Esophagus squamous epithelium (tissue), 5 donors: Measurements from ENCODE around the gene TBC1D2B. TPM values are rescaled to one million over a fixed set of nuclear protein-coding genes. Genes with fewer than 3 reads are reported as not detected.
A peak's percentile ranks its signal among the peaks of the same experiment; 100 is the strongest.
"Not testable (repeated sequence)": the region's sequence is repeated elsewhere in the genome, so short reads cannot be mapped to it uniquely, and the experiment has no call there.

ENCODE experiments used
- DNase-seq: peaks from one replicate; lab custom pipeline; 2025; lab: John Stamatoyannopoulos, UW
- H3K27ac ChIP-seq, 4 donors: fragments of 200-600 bp; sonication (generic); one replicate each; pipeline ENCODE4 v1.5.1; 2016 to 2019; ENCODE audit warnings: mild to moderate bottlenecking in 1 of 4
- H3K27me3 ChIP-seq, 4 donors: fragments of 200-600 bp; sonication (generic); 1 replicate in 3 of 4; 2 replicates in 1 of 4; pipeline versions ENCODE4 v1.5.1 to v1.6.0; 2017 to 2021; ENCODE audit warnings: antibody characterized with exemption in 1 of 4
- H3K36me3 ChIP-seq, 3 donors: fragments of 200-600 bp; sonication (generic); one replicate each; pipeline ENCODE4 v1.5.1; 2016 to 2019
- H3K4me1 ChIP-seq, 3 donors: fragments of 200-600 bp; sonication (generic); one replicate each; pipeline ENCODE4 v1.5.1; 2017 to 2019
- H3K4me3 ChIP-seq, 4 donors: fragments of 200-600 bp; sonication (generic); 1 replicate in 3 of 4; 2 replicates in 1 of 4; pipeline ENCODE4 v1.5.1; 2016 to 2019; ENCODE audit warnings: mild to moderate bottlenecking in 2 of 4, moderate library complexity in 1 of 4
- H3K9me3 ChIP-seq, 3 donors: fragments of 200-600 bp; sonication (generic); one replicate each; pipeline ENCODE4 v1.5.1; 2016 to 2019
- POLR2A ChIP-seq, 4 donors: fragments of 450-650 bp; IDR thresholded peaks; one replicate each; pipeline ENCODE4 v1.6.1; 2017; ENCODE audit warnings: antibody characterized with exemption in 4 of 4, mild to moderate bottlenecking in 4 of 4, moderate library complexity in 3 of 4
- WGBS, 2 donors: methylation state at CpG; one replicate each; pipeline ENCODE4 v1.1.5; 2018; 5-methylcytosine and 5-hydroxymethylcytosine counted together
- intact Hi-C: fragments of 100-400 bp; cut with DNase I; formaldehyde crosslinking; loops from one replicate; pipeline ENCODE4 v1.15.0; 2022
- total RNA-seq, 4 donors: library from RNA; depleted of rRNA; stranded (reverse); fragments of >200 nt; gene quantifications; one replicate each; pipeline ENCODE4 v1.1.0, GENCODE V29; 2016
- TF ChIP-seq, protein P1 (sequence below), 6 experiments: fragments of 450-650 bp in 4 of 6; fragments of 200-600 bp in 2 of 6; sonication (generic) in 2 of 6; IDR thresholded peaks; one replicate each; pipeline ENCODE4 v1.5.1; 2016 to 2019; ENCODE audit warnings: antibody characterized with exemption in 6 of 6, mild to moderate bottlenecking in 4 of 6, moderate library complexity in 4 of 6
- donor health status: DM: yes; HTN: yes; CAD: no.

Gene TBC1D2B
- total RNA-seq, 4 donors from 2014 or later = 13.0 to 30.7 (median 17.8) TPM

- H3K27ac ChIP-seq = peak overlapping the region; percentile 89 to 93 (median 91)
- intact Hi-C loops, H3K4me3 ChIP-seq, H3K9me3 ChIP-seq, DNase-seq, H3K27me3 ChIP-seq: not testable (repeated sequence)
- H3K4me1 ChIP-seq = peaks cover 31 to 76% (median 61%) of the 10 kb centered on the region in 3 donors
- 26 to 33% methylated on average over 8 to 9 of the region's 15 CpGs for WGBS, 2 donors
- peaks cover 0 to 33% (median 6%) of the 10 kb centered on the region in 3 donors for H3K36me3 ChIP-seq
Observed at GRCh38 chr15:77994893-77995536, 82.5 kb downstream of the TBC1D2B start.

DNA sequence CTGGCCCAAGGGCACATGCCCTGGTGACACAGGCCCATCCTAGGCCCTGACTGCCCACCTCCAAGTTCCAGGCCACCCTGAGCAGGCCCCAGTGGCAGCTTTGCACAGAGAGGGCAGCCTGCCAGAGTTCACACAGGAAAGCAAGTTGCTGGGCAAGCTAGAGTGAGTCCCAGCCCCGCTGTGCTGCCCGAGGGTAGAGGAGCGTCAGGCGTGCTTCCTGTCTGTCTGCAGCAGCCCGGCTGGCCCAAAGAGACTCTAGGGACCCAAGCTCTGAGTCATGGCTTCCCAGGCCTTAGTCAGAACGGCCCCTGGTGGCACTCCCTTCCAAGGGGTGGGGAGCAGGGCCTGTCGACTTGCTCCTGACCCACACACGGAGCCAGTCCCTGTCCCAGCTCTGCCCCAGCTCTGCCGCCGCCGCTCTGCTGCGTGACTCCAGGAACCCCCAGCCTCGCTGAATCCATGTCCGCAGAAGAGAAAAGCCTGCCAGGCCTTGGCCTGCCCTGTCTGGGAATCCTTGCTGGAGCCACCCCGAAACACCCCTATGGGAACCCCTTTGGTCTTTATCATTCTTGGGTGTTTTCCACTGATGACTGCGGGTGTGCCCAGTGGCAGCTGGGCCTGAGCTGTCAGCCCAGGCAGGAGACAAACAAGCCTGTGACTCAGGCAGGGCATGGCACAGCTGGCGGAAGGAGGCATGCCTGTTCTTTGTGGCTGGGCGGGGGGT is 83.4 kb downstream of the TBC1D2B start:
- H3K27me3 ChIP-seq, intact Hi-C loops, H3K9me3 ChIP-seq: not testable (repeated sequence)
- Histone ChIP-seq H3K4me1 (peaks cover 31 to 79% (median 62%) of the 10 kb centered on the region in 3 donors), H3K36me3 (peaks cover 0 to 25% (median 0%) of the 10 kb centered on the region in 3 donors), H3K27ac (peak overlapping the region; percentile 89 to 93 (median 91)), H3K4me3 (peak overlapping the region in 2 of 4 donors; percentile 16 to 43)
- no CpG with 5 or more reads among the region's 18 CpGs for WGBS, 2 donors
- peak; percentile 25 for DNase-seq

DNA sequence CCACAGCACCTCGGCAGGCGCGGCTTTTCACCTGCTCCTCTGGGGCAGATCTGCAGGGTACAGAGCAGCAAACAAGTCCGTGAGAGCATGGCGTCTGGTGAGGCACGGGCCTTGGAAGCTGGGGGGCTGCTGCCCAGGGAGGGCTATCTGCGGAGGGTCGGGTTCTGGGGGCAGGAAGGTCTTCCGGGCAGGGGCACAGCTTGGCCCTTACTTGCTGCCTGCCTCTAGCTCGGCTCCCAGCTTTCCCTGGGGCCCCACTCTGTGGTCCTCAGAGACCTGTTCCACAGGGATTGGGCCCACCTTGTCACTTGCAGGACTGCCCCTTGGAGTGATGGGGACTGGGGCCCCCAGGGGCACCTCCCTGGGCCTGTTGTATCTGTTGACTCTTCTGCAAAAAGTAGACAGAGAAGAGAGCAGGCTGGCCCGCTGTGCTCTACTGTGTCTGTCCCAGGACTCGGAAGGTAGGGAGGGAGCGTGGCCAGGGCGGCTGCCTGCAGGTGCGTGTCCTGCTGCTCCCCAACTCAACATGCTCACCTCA is 84.1 kb downstream of the TBC1D2B start:
- H3K4me3 ChIP-seq = no peak overlapping the region
- peaks cover 0 to 18% (median 0%) of the 10 kb centered on the region in 3 donors for H3K36me3 ChIP-seq
- peak overlapping the region; percentile 89 to 93 (median 91) for H3K27ac ChIP-seq
- intact Hi-C loops = no loop called here
- TF ChIP-seq, protein P1, sequence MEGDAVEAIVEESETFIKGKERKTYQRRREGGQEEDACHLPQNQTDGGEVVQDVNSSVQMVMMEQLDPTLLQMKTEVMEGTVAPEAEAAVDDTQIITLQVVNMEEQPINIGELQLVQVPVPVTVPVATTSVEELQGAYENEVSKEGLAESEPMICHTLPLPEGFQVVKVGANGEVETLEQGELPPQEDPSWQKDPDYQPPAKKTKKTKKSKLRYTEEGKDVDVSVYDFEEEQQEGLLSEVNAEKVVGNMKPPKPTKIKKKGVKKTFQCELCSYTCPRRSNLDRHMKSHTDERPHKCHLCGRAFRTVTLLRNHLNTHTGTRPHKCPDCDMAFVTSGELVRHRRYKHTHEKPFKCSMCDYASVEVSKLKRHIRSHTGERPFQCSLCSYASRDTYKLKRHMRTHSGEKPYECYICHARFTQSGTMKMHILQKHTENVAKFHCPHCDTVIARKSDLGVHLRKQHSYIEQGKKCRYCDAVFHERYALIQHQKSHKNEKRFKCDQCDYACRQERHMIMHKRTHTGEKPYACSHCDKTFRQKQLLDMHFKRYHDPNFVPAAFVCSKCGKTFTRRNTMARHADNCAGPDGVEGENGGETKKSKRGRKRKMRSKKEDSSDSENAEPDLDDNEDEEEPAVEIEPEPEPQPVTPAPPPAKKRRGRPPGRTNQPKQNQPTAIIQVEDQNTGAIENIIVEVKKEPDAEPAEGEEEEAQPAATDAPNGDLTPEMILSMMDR (IDR thresholded peaks at IDR 0.05) = no peak
- TF ChIP-seq POLR2A (IDR thresholded peaks at IDR 0.05) = no peak
- peaks cover 31 to 86% (median 63%) of the 10 kb centered on the region in 3 donors for H3K4me1 ChIP-seq
- no peaks in the 10 kb centered on the region for H3K27me3 ChIP-seq
- DNase-seq = no peak
- WGBS, 2 donors = 20 to 74% methylated on average over 1 to 3 of the region's 15 CpGs
- H3K9me3 ChIP-seq = no peaks in the 10 kb centered on the region

DNA sequence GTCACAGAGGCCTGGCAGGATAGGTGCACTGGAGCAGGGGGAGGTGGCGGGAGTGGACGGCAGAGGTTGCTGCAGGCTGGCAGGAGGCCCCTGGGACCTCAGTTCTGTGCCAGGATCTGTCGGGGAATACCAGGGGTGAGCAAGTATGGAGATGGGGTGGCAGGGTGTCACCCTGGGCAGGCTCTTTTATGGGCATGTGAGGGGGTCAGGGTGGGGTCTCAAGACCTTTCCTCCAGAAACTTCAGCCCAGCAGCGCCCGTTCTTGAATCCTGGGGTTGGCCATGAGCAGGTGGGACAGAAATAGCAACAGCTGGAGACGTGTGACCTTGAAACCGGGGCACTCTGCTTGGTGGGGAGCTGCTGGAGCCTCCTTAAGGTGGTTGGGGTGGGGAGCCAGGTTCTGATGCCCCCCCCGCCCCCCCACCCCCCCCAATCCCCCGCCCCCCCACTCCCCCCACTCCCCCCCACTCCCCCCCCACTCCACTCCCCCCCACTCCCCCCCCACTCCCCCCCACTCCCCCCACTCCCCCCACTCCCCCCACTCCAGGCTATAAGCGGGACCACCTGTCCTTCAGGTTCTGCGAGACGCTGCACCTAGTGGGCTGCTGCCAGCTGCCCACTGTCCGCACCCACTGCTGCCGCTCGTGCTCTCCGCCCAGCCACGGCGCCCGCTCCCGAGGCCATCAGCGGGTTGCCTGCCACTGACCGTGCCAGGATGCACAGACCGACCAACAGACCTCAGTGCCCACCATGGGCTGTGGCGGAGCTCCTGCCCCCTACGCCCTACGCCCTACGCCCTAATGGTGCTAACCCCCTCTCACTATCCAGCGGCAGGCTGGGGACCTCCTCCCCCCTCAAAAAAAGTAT is 84.9 kb downstream of the TBC1D2B start:
- no peak for DNase-seq
- TF ChIP-seq, protein P1 (IDR thresholded peaks at IDR 0.05) = no peak
- TF ChIP-seq POLR2A (IDR thresholded peaks at IDR 0.05) = no peak
- intact Hi-C loops = no loop called here
- peaks cover 0 to 9% (median 0%) of the 10 kb centered on the region in 3 donors for H3K36me3 ChIP-seq
- 76 to 80% methylated on average over 7 to 17 of the region's 28 CpGs for WGBS, 2 donors
- no peak overlapping the region for H3K4me3 ChIP-seq
- no peaks in the 10 kb centered on the region for H3K9me3 ChIP-seq
- peak overlapping the region; percentile 89 to 93 (median 91) for H3K27ac ChIP-seq
- peaks cover 31 to 94% (median 66%) of the 10 kb centered on the region in 3 donors for H3K4me1 ChIP-seq
- H3K27me3 ChIP-seq = no peaks in the 10 kb centered on the region

GRCh38 chr15:77991658-77992201 is 85.8 kb downstream of the TBC1D2B start:
- H3K4me3 ChIP-seq, DNase-seq, H3K36me3 ChIP-seq, intact Hi-C loops, H3K27me3 ChIP-seq, H3K9me3 ChIP-seq: not testable (repeated sequence)
- Histone ChIP-seq H3K27ac (peak overlapping the region; percentile 28 to 72 (median 64)), H3K4me1 (peaks cover 31 to 94% (median 61%) of the 10 kb centered on the region in 3 donors)
- 19 to 23% methylated on average over 4 to 6 of the region's 9 CpGs for WGBS, 2 donors

DNA sequence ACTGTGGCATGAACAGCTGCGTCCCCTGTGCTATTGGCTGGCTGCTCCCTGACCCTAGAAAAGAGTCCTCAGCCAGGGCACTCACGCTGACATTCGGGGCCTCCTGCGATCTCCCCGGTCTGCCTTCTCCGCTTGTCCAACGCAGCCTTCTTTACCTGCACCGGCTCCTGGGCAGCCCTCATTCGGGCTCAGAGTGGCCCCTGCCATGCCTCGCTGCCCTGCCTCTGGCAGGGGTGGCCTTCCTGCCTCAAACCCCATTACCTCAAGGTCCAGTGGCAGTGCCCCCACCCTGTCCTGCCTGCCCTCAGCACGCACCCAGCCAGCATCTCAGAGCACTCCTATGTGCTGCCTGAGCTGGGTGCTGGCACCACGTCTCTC is 86.5 kb downstream of the TBC1D2B start:
- H3K36me3 ChIP-seq = no peaks in the 10 kb centered on the region
- 69 to 89% methylated on average over 9 to 10 of the region's 12 CpGs for WGBS, 2 donors
- DNase-seq = no peak
- intact Hi-C loops = no loop called here
- no peaks in the 10 kb centered on the region for H3K27me3 ChIP-seq
- H3K4me3 ChIP-seq = no peak overlapping the region
- TF ChIP-seq, protein P1 (IDR thresholded peaks at IDR 0.05) = no peak
- H3K9me3 ChIP-seq = no peaks in the 10 kb centered on the region
- peaks cover 31 to 88% (median 55%) of the 10 kb centered on the region in 3 donors for H3K4me1 ChIP-seq
- H3K27ac ChIP-seq = peak overlapping the region in 3 of 4 donors; percentile 34 to 72 (median 69)
